Keratinocyte (primary cell): ENCODE results near the gene NEXN.

Experiments used
- CTCF ChIP-seq, 3 experiments: IDR thresholded peaks in 1 of 3; conservative IDR thresholded peaks in 1 of 3; optimal IDR thresholded peaks in 1 of 3; 2 replicates in 2 of 3; 3 replicates in 1 of 3; pipeline versions ENCODE3 to v1.5.1; 2011; ENCODE audit warnings: low read length in 3 of 3, mild to moderate bottlenecking in 3 of 3, moderate library complexity in 2 of 3, control low read depth in 1 of 3, inconsistent platforms in 1 of 3; ENCODE audit not compliant: insufficient read depth in 2 of 3; ENCODE audit errors: extremely low read depth in 1 of 3
- EZH2 ChIP-seq: IDR thresholded peaks from one replicate; pipeline ENCODE4 v1.6.1; 2012; ENCODE audit warnings: inconsistent platforms, mild to moderate bottlenecking, low read length, moderate library complexity

- no peak for TF ChIP-seq CTCF (optimal IDR thresholded peaks at IDR 0.05 in 1 of 3, IDR thresholded peaks at IDR 0.05 in 1 of 3, conservative IDR thresholded peaks at IDR 0.05 in 1 of 3; ENCODE audit: extremely low read depth in 1 of 3, insufficient read depth in 2 of 3, low read length in 3 of 3)
- no peak for TF ChIP-seq EZH2
Observed at GRCh38 chr1:77977989-77978292, 89.5 kb downstream of the NEXN start.
